ENCODE data around the gene CEP290.

Gene CEP290, protein sequence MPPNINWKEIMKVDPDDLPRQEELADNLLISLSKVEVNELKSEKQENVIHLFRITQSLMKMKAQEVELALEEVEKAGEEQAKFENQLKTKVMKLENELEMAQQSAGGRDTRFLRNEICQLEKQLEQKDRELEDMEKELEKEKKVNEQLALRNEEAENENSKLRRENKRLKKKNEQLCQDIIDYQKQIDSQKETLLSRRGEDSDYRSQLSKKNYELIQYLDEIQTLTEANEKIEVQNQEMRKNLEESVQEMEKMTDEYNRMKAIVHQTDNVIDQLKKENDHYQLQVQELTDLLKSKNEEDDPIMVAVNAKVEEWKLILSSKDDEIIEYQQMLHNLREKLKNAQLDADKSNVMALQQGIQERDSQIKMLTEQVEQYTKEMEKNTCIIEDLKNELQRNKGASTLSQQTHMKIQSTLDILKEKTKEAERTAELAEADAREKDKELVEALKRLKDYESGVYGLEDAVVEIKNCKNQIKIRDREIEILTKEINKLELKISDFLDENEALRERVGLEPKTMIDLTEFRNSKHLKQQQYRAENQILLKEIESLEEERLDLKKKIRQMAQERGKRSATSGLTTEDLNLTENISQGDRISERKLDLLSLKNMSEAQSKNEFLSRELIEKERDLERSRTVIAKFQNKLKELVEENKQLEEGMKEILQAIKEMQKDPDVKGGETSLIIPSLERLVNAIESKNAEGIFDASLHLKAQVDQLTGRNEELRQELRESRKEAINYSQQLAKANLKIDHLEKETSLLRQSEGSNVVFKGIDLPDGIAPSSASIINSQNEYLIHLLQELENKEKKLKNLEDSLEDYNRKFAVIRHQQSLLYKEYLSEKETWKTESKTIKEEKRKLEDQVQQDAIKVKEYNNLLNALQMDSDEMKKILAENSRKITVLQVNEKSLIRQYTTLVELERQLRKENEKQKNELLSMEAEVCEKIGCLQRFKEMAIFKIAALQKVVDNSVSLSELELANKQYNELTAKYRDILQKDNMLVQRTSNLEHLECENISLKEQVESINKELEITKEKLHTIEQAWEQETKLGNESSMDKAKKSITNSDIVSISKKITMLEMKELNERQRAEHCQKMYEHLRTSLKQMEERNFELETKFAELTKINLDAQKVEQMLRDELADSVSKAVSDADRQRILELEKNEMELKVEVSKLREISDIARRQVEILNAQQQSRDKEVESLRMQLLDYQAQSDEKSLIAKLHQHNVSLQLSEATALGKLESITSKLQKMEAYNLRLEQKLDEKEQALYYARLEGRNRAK (N-terminal part only)

DNA sequence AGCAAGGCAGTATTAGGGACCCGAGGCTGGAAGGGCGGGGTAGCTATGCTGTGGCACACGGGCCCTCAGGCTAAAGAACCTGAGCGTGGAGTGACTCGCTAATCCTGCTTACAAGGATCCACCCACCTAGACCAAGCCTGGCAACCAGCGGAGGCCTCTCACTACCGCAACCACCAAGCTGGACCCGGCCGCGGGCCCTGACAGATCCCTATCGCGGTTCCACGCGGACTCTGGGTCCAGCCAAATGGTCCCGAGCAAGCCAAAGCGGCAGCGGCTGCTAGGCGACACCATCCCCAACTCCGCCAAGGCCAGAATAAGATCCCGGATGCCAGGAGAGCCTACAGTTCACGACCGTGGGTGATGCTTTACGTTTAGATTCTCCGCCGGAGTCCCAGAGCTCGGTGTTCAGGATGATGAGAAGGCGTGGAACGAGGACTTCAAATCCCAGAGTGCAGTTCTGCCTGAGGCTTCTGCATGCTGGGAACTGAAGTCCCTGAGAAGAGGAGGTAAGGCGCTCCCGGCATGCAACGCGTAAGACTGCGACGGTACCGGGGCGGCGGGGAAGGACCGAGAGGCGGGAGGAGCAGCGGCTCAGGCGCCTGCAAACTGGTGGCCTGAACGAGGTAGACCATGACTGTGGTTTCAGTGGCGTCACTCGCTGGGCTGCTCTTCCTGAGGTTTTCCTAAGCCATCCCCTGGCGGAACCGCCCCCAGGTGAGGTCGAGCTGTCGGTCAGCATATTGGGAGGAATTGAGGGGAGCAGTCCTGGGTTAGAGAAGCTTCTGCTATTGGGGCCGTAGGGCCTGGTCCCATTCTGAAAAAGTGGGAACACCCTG is at the start of gene CEP290, which contains the start of gene TMTC3:
Gene CEP290, minus strand, starts transcription at position 315 of the 836 bp plus-strand sequence. CDS start 781 bp downstream, outside the sequence.
Gene TMTC3, plus strand, starts transcription at position 534 of the 836 bp plus-strand sequence. CDS start 6,009 bp downstream, outside the sequence.
- peak within 1 kb of the TSS; percentile 70 for H3K27ac ChIP-seq (ENCODE audit: low read depth, low read length)
- peak within 1 kb of the TSS; percentile 58 for H3K9ac ChIP-seq (ENCODE audit: low read length)

DNA sequence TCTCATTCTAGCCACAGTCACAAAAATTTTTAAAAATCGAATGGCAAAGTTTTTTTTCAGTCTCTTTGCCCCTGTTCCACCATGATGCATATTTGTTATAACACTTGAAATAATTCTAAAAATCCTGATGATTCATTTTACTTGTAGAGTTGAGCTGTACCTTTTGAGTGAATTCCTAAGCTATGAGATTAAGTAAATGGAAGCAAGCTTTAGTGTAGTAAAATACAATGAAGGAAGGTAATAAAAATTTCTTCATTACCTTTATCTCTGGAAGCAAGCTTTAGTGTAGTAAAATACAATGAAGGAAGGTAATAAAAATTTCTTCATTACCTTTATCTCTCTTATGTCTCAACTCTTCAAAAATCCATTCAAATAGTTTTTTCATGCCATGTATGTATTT is 46.3 kb upstream of the CEP290 start:
- Histone ChIP-seq H3K36me3 (ENCODE audit: control insufficient read depth, insufficient read depth, low read length) (peaks cover 6% of the 10 kb centered on the region), H3K4me1 (ENCODE audit: control insufficient read depth, insufficient read depth, low read length) (no peaks in the 10 kb centered on the region), H3K27ac (ENCODE audit: low read depth, low read length) (no peak overlapping the region), H3K27me3 (ENCODE audit: control insufficient read depth, insufficient read depth, low read length) (no peaks in the 10 kb centered on the region), H3K4me3 (ENCODE audit: low read length) (no peak overlapping the region), H3K9ac (ENCODE audit: low read length) (no peak overlapping the region)

More for the DNA sequence above, at the start of gene CEP290, which contains the start of gene TMTC3:
- no peaks in the 10 kb centered on the region for H3K27me3 ChIP-seq (ENCODE audit: control insufficient read depth, insufficient read depth, low read length)
- no peaks in the 10 kb centered on the region for H3K36me3 ChIP-seq (ENCODE audit: control insufficient read depth, insufficient read depth, low read length)
- peaks cover 3% of the 10 kb centered on the region for H3K4me1 ChIP-seq (ENCODE audit: control insufficient read depth, insufficient read depth, low read length)
- peak within 1 kb of the TSS; percentile 90 for H3K4me3 ChIP-seq (ENCODE audit: low read length)

DNA sequence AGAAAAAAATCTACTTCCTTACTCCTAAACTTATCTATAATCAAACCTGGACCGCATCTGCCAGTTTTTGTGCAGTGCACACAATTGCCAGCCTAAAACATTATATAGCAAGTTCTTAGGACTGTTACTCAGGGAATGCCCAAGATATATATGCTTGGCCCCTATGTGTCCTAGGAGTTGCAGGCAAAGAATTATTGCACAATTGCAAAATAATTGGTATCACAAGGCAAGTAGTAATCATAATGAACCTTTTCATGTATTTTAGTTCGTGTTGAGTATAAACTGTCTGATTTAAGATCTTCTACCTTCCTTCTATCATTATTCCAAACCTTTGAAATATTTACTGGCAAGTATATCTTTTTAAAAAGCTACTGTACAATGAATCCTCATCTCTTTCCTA is 45.7 kb upstream of the CEP290 start:
- no peaks in the 10 kb centered on the region for H3K27me3 ChIP-seq (ENCODE audit: control insufficient read depth, insufficient read depth, low read length)
- no peak overlapping the region for H3K4me3 ChIP-seq (ENCODE audit: low read length)
- peaks cover 6% of the 10 kb centered on the region for H3K36me3 ChIP-seq (ENCODE audit: control insufficient read depth, insufficient read depth, low read length)
- no peaks in the 10 kb centered on the region for H3K4me1 ChIP-seq (ENCODE audit: control insufficient read depth, insufficient read depth, low read length)
- no peak overlapping the region for H3K9ac ChIP-seq (ENCODE audit: low read length)
- H3K27ac ChIP-seq (ENCODE audit: low read depth, low read length) = no peak overlapping the region

DNA sequence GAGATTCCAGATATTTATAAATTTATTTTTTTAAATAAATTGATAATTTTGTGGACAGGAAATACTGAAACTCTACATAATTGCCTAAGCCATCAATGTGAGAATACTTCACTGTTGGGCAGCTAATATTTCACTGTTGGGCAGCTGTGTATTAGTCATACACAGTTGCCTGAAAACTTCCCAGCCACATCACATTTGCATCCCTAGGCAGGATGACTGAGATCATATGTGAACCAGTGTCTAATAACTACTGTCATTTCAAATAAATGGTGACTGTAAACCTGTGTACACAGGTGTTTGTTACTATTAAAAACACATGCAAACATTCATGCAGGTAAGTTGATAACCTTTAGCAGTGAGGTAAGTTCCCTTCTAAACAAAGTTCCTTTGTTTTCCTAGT is 44.1 kb upstream of the CEP290 start:
- H3K27me3 ChIP-seq (ENCODE audit: control insufficient read depth, insufficient read depth, low read length) = no peaks in the 10 kb centered on the region
- H3K9ac ChIP-seq (ENCODE audit: low read length) = no peak overlapping the region
- peaks cover 6% of the 10 kb centered on the region for H3K36me3 ChIP-seq (ENCODE audit: control insufficient read depth, insufficient read depth, low read length)
- H3K4me1 ChIP-seq (ENCODE audit: control insufficient read depth, insufficient read depth, low read length) = no peaks in the 10 kb centered on the region
- H3K4me3 ChIP-seq (ENCODE audit: low read length) = no peak overlapping the region
- no peak overlapping the region for H3K27ac ChIP-seq (ENCODE audit: low read depth, low read length)

DNA sequence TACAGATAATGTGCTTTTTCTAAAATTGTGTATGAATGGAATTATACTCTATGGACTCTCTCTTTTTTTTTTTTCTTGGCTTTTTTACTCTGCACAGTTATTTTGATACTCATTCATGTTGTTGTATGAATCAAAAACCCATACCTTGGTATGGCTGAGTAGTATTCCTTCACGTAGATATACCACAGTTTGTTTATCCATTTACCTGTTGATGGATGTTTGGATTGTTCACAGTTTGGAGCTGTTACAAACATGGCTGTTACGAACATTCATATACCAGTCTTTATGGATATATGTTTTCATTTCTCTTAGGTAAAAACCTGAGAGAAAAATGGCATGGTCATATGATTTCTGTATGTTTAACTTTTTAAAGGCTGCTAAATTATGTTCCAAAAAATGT is 43.4 kb upstream of the CEP290 start:
- Histone ChIP-seq H3K4me1 (ENCODE audit: control insufficient read depth, insufficient read depth, low read length) (no peaks in the 10 kb centered on the region), H3K9ac (ENCODE audit: low read length) (no peak overlapping the region), H3K27ac (ENCODE audit: low read depth, low read length) (no peak overlapping the region), H3K4me3 (ENCODE audit: low read length) (no peak overlapping the region), H3K36me3 (ENCODE audit: control insufficient read depth, insufficient read depth, low read length) (peaks cover 7% of the 10 kb centered on the region), H3K27me3 (ENCODE audit: control insufficient read depth, insufficient read depth, low read length) (no peaks in the 10 kb centered on the region)

DNA sequence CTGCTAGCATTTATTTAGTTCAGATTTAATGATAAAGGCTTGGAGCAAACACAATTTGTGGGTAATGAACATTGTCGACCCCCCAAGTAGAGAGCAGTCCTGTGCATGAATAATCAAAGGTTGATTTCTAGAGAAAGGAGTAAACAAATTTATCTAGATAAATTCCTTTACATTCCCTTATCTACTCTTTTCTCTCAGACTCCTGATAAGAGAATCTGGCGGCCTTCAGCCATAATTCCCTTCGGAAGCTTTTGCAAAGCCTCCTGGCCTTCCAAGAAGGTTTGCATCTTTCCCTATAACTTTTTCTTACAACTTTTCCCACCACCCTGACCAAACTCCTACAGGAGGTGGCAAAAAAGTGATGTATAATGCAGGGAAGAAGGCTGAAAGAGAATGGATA is 42.3 kb upstream of the CEP290 start:
- Histone ChIP-seq H3K27me3 (ENCODE audit: control insufficient read depth, insufficient read depth, low read length) (no peaks in the 10 kb centered on the region), H3K36me3 (ENCODE audit: control insufficient read depth, insufficient read depth, low read length) (peaks cover 10% of the 10 kb centered on the region), H3K4me1 (ENCODE audit: control insufficient read depth, insufficient read depth, low read length) (no peaks in the 10 kb centered on the region), H3K4me3 (ENCODE audit: low read length) (no peak overlapping the region), H3K9ac (ENCODE audit: low read length) (no peak overlapping the region), H3K27ac (ENCODE audit: low read depth, low read length) (no peak overlapping the region)

DNA sequence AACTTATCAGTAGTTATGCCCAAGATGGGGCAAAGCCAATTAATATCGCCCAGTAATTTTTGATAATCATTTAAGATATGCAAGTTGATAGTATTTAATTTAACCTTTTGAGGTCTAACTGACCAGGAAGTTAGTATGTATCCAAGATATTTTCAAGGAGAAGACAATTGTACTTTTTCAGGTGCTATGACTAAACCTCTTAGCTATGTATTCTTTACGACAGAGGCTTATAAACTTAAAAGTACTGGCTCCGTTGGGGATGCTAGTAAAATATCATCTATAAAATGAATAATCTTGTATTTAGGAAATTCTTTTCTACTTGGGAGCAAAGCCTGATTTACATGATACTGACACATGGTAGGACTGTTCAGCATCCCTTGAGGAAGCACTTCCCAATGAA is 40.5 kb upstream of the CEP290 start:
- Histone ChIP-seq H3K36me3 (ENCODE audit: control insufficient read depth, insufficient read depth, low read length) (peaks cover 10% of the 10 kb centered on the region), H3K27me3 (ENCODE audit: control insufficient read depth, insufficient read depth, low read length) (no peaks in the 10 kb centered on the region), H3K4me1 (ENCODE audit: control insufficient read depth, insufficient read depth, low read length) (no peaks in the 10 kb centered on the region), H3K9ac (ENCODE audit: low read length) (no peak overlapping the region), H3K4me3 (ENCODE audit: low read length) (no peak overlapping the region), H3K27ac (ENCODE audit: low read depth, low read length) (no peak overlapping the region)

DNA sequence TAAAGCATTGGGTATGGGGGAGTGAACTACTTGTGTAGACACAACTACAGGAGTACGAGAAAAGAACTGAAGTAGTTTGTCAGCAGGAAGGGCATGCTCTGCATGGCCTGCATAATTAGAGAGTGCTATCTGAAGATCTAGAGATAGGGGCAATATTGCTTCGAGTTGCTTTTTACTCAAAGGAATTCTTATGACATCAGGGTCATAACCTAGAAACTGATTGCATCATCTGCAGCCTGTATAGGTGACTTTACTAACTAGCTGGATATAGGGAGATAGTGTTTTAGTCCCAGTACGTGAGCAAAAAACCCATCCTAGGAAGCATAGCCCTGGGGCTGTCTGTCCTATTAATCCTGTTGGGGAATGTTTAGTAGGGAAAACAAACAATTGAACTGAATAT is 40.0 kb upstream of the CEP290 start:
- peaks cover 10% of the 10 kb centered on the region for H3K36me3 ChIP-seq (ENCODE audit: control insufficient read depth, insufficient read depth, low read length)
- no peaks in the 10 kb centered on the region for H3K27me3 ChIP-seq (ENCODE audit: control insufficient read depth, insufficient read depth, low read length)
- no peaks in the 10 kb centered on the region for H3K4me1 ChIP-seq (ENCODE audit: control insufficient read depth, insufficient read depth, low read length)
- H3K27ac ChIP-seq (ENCODE audit: low read depth, low read length) = no peak overlapping the region
- H3K4me3 ChIP-seq (ENCODE audit: low read length) = no peak overlapping the region
- H3K9ac ChIP-seq (ENCODE audit: low read length) = no peak overlapping the region

DNA sequence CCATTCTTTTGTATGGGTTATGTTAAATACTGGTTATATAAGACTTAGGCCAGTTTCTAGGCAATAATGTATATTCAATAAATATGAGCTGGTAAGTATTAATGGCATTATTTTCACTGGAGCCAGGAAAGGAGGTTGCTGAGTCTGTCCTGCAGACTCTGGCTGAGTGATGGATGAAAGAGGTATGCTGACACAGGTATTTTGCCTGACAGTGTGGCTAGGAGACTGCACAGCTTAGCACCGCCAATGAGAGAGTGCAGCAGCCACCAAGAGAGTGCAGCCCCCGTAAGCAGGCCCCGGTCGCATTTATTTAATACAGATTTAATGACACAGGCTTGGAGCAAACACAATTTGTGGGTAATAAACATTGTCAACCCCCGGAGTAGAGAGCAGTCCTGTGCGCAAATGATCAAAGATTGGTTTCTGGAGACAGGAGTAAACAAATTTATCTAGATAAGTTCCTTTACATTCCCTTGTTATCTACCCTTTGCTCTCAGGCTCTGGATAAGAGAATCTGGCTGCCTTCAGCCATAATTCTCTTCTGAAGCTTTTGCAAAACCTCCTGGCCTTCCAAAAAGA is 37.6 kb upstream of the CEP290 start:
- Histone ChIP-seq H3K36me3 (ENCODE audit: control insufficient read depth, insufficient read depth, low read length) (peaks cover 10% of the 10 kb centered on the region), H3K9ac (ENCODE audit: low read length) (no peak overlapping the region), H3K4me3 (ENCODE audit: low read length) (no peak overlapping the region), H3K4me1 (ENCODE audit: control insufficient read depth, insufficient read depth, low read length) (no peaks in the 10 kb centered on the region), H3K27ac (ENCODE audit: low read depth, low read length) (no peak overlapping the region), H3K27me3 (ENCODE audit: control insufficient read depth, insufficient read depth, low read length) (no peaks in the 10 kb centered on the region)

DNA sequence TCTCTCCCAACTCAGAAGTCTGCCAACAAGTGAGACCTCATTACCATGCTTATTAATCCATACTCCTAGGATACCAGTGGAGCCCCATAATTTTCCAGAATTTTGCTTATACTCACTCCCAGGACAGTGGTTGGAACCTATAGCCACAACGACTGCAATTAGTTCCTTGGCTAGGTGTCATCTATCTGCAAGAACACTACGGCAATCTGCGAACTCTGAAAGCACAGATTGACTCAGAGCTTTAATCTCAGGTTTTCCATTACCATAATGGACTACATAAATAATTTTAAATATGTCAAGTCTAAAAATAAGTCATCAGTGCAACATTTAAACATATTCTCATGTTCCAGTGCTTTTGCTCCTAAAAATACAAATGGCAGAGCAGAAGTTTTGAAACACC is 33.7 kb upstream of the CEP290 start:
- Histone ChIP-seq H3K9ac (ENCODE audit: low read length) (no peak overlapping the region), H3K27ac (ENCODE audit: low read depth, low read length) (no peak overlapping the region), H3K36me3 (ENCODE audit: control insufficient read depth, insufficient read depth, low read length) (peaks cover 6% of the 10 kb centered on the region), H3K4me3 (ENCODE audit: low read length) (no peak overlapping the region), H3K27me3 (ENCODE audit: control insufficient read depth, insufficient read depth, low read length) (no peaks in the 10 kb centered on the region), H3K4me1 (ENCODE audit: control insufficient read depth, insufficient read depth, low read length) (no peaks in the 10 kb centered on the region)

DNA sequence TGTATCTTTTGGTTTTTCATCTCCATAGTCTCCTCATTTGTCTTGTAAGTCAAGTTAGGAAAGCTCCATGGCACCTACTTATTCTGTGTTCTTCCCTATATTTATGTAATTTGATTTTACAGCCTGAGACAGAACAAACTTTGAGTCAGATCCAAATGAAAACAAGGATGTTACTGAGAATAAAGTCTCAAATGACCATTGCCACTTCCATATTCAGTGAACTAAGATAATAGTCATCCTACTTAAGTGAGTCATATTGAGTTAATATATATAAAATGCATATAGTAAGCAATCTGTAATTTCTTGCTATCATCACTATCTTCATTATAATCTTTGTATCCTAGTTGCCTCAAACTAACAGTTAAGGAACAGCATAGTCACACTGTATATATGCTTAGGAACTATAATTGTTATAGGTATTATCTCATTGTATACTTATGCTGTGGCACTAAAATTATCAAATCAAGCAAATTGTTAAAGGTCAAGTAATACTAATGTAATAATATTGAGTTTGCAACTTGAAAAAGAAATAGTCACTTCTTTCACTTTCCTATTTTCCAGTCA is 31.0 kb upstream of the CEP290 start:
- Histone ChIP-seq H3K36me3 (ENCODE audit: control insufficient read depth, insufficient read depth, low read length) (no peaks in the 10 kb centered on the region), H3K4me3 (ENCODE audit: low read length) (no peak overlapping the region)

More for the DNA sequence above, 31.0 kb upstream of the CEP290 start:
- Histone ChIP-seq H3K27me3 (ENCODE audit: control insufficient read depth, insufficient read depth, low read length) (no peaks in the 10 kb centered on the region), H3K9ac (ENCODE audit: low read length) (no peak overlapping the region), H3K4me1 (ENCODE audit: control insufficient read depth, insufficient read depth, low read length) (no peaks in the 10 kb centered on the region), H3K27ac (ENCODE audit: low read depth, low read length) (no peak overlapping the region)

Data from rectal smooth muscle tissue (tissue), 1 donor.